NCI-H2196 (cell line): ENCODE results near the gene ADAM11.

ENCODE experiments used
- DNase-seq: peaks from one replicate; lab custom pipeline; 2025; ENCODE audit not compliant: unreplicated experiment; lab: John Stamatoyannopoulos, UW

The ADAM11 gene

DNA sequence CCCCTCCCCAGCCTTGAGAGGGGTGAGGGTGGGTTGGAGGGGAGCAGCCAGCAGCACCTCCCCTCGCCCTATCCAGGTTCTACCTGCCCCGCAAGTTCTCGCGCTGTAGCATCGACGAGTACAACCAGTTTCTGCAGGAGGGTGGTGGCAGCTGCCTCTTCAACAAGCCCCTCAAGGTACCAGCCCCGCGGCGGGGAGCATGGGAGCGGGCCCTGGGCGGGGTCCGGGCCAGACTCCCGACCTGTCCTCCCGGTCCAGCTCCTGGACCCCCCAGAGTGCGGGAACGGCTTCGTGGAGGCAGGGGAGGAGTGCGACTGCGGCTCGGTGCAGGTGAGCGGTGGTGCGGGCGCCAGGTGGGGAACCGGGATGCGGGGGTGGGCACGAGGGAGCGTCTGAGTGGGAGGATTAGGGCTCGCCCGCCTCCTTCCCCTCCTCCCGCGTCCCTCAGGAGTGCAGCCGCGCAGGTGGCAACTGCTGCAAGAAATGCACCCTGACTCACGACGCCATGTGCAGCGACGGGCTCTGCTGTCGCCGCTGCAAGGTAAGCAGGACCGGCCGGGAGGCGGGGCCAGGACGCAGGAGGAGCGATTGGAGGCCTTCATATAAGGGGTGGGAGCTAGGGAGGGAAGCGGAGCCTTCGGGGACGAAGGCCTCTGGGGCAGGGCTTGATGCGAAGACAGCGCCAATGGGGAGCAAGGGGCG lies 16.5 kb downstream of the ADAM11 start:
- peak; percentile 98 for DNase-seq

DNA sequence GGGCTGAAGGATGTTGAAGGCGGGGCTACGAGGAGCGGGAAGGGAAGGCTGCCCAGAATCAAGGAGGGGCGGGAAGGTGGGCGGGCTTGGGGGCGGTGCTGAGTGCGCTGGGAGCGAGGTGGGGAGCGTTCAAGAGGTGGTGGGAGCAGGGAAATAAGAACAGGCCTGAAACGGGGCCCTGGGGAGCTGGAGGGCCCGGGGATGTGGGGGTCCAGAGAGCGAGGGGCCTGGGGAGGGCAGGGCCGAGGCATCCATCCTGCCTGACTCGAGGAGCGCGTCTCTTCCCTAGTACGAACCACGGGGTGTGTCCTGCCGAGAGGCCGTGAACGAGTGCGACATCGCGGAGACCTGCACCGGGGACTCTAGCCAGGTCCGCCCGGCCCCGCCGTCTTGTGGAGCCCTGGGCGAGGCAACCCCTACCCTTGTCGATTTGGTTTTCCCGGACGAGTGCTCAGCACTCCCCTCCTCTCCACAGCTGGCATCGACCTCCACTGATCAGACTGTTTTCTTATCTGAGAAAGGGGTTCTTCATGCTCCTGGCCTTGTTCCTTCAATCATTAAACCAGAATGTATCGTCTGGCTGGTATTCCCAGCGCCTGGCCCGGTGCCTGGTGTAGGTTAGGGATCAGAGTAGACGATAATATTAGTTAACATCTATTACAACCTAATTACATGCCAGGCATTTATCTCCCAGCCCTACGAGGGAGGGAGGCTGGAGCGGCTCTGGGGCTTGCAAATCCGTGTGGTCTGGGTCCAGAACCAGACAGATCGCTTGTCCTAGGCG lies 17.2 kb downstream of the ADAM11 start:
- DNase-seq = peak; percentile 79

DNA sequence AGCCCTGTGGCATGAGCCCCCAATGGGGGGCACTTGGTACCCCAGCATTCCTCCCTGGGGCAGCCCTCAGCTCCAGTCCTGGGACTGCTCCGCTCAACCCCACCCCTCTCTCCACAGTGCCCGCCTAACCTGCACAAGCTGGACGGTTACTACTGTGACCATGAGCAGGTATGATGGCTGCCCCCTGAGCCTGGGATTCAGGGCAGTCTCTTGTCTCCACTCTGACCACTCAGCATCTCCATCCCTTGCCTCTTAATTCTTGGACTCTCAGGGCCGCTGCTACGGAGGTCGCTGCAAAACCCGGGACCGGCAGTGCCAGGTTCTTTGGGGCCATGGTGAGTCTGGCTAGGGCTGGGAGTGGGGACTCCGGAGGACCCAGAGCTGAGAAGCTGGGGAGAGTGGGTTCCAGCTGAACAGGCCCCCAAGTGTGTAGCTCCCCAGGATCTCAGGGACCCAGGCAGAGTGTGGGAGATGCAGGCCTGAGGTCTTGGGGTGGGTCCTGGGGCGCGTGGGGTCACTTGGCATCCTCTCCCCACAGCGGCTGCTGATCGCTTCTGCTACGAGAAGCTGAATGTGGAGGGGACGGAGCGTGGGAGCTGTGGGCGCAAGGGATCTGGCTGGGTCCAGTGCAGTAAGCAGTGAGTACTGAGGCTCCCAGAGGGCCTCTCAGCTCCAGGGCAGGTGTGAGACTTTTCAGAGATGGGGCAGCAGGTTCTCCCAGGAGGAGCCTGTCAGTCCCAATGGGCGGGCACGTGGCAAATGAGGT lies 18.0 kb downstream of the ADAM11 start:
- DNase-seq = no peak

DNA sequence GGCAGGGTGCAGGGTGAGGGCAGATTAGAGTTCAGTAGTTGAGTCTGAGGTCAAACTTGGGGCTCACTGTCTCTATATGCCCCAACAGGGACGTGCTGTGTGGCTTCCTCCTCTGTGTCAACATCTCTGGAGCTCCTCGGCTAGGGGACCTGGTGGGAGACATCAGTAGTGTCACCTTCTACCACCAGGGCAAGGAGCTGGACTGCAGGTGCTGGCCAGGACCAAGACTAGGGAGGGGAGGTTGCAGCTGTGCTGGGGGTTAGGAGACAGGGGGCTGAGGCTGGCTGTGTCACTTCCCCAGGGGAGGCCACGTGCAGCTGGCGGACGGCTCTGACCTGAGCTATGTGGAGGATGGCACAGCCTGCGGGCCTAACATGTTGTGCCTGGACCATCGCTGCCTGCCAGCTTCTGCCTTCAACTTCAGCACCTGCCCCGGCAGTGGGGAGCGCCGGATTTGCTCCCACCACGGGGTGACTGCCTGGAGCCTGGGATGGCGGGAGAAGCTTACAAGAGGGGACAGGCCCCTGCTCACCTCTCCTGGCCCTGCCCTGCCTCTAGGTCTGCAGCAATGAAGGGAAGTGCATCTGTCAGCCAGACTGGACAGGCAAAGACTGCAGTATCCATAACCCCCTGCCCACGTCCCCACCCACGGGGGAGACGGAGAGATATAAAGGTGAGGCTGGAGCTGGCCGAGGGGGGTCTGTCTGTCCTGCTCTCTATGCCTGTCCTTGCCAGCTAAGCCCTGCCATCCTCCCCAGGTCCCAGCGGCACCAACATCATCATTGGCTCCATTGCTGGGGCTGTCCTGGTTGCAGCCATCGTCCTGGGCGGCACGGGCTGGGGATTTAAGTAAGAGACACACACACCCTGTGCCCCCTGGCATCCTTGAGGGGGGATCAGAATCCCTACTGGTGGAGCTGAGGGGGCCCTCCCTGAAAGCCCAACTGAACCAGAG lies 18.9 kb downstream of the ADAM11 start:
- DNase-seq = no peak

DNA sequence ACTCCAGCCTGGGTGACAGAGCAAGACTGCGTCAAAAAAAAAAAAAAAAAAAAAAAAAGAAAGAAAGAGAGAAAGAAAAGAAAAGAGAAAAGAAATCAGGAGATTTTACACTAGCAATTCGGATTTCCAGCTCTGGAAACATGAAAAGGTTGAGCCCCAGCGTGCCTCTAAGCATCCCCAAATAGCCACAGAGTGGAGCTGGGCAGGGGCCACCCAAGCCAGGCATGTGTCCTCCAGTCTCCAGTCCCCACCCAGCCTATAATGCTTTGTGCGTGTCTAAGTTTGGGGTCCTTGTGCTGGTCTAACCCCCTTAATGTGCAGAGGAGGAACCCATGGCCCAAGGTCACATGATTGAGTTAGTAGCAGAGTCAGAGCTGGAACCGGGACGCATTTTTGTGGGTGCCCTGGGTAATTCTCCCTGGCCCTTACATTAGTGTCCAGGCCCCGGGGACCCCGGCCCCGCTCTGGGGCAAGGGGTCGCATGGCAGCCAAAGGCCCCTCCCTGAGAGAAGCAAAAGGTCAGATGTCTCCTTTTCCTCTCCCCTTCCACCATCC lies 19.9 kb downstream of the ADAM11 start:
- no peak for DNase-seq

DNA sequence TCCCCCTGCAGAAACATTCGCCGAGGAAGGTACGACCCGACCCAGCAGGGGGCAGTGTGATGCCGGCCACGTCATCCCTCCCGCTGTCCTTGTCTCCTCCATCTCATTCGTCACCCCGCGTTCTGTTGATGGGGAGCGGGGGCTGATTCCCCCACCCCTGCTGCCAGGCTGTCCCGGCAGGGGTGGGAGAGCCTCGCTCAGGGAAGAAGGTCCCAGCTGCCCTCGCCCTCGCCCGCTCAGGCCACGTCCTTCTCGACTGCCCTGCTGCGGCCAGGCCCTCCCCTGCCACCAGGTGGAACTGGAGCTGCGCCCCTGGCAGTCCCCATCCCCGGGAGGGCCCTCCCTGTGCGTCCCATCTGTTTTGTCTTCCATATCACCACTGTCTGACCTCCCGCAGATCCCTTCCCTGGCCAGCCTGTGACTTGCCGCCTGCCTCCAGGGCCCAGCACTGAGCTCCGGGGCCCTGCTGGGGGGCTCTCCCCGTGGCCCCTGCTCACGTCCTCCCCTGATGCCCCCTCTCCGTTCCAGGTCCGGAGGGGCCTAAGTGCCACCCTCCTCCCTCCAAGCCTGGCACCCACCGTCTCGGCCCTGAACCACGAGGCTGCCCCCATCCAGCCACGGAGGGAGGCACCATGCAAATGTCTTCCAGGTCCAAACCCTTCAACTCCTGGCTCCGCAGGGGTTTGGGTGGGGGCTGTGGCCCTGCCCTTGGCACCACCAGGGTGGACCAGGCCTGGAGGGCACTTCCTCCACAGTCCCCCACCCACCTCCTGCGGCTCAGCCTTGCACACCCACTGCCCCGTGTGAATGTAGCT lies 20.6 kb downstream of the ADAM11 start:
- peak; percentile 84 for DNase-seq

DNA sequence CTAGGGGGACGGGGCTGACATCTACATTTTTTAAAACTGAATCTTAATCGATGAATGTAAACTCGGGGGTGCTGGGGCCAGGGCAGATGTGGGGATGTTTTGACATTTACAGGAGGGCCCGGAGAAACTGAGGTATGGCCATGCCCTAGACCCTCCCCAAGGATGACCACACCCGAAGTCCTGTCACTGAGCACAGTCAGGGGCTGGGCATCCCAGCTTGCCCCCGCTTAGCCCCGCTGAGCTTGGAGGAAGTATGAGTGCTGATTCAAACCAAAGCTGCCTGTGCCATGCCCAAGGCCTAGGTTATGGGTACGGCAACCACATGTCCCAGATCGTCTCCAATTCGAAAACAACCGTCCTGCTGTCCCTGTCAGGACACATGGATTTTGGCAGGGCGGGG lies 21.4 kb downstream of the ADAM11 start:
- DNase-seq = no peak

DNA sequence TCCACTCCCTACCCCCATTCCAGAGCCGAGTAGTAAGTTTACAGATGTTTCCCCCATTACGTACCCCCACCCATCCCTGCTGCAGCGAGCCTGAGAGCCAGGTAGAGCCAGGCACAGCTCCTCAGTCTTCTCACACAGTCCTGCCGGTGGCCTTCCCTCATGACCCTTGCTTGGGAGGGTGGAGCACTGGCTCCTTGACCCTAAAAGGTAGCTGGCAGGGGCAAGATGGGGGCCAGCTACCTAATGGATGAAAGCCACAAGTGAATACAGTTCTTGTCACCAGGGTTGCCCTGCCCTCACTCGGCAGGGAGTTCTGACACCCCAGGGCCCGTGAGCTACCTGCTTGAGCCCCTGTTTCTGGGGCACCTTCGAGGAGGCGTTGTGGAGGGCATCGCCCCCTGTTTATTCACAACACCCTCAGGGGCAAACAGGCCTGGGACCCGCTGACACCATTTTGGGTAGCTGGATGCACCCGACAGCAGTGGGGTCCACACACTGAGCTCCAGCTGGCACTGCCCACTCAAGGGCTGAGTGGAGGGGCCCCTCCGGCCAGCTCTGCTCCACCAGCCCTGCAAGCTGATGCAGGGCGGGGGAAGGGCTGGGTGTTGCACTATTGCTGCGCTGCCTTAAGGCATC lies 22.2 kb downstream of the ADAM11 start:
- no peak for DNase-seq

DNA sequence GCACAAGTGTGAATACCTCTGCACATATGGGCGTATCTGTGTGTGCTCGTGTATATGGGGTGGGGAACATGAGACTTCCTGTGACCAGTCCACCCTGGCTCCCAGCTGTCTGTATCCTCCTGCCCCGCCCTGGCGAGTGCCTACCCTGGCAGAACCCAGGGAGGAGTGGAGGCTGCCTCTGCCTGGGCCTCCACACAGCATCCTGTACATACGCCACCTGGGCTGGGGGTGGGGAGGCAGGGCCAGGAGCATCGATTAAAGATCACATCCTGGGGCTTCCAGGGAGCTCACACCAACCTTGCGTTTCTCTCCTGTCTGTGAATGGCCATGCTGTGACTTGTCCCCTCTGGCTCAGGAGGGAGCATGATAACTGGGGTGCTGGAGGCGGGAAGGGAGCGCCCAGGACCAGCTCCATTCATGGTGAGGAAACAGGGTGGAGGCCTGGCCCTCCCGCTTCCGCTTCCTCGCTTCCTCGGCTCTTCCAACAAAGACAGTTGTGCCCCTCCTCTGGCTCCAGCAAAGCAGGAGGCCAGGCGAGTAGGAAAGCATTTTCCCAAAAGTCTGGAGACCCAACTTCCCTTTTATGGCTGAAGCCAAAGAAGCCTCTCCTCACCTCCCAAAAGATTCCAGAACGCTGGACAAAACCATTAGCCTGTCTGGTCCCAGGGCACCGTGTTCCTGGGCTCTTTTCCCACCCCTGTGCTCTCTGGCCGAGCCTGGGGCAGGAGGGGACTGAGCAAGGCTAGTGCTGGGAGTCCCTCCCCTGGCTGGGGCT lies 22.9 kb downstream of the ADAM11 start:
- DNase-seq = no peak

DNA sequence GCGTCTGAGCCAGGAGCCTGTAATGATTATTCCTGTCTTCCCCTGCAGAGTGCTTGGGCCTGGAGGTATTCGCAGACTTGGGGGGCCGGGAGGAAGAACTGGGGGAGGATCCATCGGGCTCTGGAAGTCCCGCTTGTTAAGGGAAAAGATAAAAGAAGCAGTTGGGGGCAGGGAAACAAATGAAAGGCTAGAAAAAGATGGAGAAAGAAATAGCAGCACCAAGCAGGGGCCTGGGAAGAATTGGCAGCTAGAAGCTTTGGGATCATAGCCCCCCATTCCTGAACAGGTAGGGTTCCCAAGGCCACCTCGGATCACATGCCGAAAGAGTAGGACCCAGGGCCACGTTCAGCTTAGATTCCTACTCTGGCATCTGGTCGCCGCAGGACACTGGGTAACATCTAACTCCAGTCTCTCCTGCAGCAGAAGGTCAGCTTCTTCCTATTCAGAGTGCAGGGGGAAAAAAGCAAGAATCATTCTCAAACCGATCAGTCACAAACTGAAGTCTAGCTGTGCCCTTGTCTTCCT lies 23.6 kb downstream of the ADAM11 start:
- no peak for DNase-seq

DNA sequence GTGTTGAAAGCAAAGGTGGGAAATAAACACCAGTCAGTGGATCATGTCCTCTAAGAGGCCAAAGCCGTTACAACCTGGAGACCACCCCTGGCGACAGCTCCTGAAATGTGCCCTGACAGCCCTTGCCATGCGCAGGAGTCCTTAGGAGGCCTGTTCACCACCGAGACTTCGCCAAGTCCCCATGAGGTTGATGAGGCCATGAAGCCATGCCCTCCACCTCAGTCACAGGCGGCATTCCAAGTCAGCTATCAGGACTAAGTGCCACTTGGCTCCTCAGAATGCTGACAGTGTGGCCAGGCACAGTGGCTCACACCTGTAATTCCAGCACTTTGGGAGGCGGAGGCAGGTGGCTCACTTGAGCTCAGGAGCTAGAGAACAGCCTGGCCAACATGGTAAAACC lies 27.1 kb downstream of the ADAM11 start:
- no peak for DNase-seq

DNA sequence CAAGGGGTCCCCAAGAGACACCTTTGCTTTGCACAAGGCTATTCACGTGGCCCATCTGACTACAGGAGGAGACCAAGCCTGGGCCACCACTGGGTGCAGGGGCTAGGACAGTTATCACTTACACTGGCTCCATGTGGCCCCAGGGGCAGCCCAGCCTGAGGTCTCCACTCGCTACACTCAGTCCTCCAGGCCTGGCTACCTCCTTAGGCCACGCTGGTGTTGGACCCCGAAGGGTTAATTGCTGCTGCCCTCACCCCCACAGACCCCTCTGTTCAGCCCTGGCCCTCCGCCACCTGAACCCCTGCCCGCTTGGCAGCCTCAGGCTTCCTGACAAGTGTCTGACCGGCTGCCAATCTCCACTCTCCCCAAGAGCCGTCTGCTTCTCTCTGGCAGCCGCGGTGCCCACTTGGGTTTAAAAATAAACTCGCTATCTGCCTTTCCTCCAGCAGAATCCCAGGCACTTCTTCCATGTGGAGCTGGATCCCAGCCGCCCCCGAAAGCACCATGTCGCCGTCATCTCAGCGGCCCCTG lies 27.8 kb downstream of the ADAM11 start:
- no peak for DNase-seq

DNA sequence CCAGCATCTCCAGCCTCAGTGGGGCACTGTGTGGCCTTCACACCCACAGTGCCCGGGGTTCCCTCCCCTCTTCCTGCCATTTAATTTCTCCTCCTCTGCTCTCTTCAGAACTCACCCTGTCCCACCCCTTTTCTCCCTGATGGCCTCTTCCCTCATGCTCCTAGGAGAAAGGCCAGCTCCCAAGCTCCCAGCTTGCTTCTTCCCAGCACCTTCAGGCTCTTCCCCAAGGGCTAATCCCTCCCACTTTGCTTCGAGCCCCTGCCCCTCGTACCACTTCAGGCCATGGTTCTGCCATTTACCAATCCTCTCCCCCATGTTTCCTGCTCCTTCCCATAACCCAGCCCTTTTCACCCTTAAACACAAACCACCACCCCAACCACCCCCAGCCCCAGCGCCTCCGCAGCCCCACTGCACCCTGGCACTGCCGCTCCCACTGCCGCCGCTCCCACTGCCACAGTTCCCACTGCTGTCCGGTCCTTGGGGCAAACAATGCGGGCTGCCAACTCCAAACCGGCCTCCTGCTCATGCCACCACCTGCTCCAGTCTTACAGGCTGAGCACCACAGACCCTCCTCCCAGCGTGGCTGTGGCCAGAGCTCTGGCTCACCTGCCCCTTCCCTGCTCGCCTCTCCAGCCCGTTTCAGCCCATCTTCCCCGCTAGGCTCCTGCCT lies 28.6 kb downstream of the ADAM11 start:
- DNase-seq = no peak

DNA sequence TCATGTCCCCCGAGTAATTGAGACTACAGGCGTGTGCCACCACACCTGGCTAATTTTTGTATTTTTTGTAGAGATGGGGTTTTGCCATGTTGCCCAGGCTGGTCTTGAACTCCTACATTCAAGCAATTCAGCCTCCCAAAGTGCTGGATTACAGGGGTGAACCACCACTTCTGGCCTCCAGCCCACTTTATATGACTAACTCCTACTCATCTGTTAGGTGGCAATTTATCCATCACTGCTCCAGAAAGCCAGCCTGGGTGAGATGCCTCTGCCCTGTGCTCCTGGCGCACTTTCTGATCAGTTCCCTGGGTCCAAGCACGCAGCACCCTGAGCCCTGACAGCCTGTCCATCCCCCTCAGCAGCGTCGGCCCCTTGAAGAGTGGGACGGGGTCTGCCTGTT lies 29.4 kb downstream of the ADAM11 start:
- no peak for DNase-seq

DNA sequence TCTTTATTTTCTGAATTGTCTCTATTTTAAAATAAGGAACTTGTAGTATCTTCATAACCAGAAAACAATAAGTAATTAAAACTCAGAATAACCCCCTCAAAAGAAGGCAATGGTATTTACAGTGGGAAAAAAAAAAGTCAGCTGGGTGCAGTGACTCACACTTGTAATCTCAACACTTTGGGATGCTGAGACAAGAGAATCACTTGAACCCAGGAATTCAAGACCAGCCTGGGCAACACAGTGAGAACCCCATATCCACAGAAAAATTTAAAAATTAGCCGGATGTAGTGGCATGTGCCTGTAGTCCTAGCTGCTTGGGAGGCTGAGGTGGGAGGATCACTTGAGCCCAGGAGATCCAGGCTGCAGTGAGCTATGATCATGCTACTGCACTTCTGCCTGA lies 33.5 kb downstream of the ADAM11 start:
- no peak for DNase-seq

DNA sequence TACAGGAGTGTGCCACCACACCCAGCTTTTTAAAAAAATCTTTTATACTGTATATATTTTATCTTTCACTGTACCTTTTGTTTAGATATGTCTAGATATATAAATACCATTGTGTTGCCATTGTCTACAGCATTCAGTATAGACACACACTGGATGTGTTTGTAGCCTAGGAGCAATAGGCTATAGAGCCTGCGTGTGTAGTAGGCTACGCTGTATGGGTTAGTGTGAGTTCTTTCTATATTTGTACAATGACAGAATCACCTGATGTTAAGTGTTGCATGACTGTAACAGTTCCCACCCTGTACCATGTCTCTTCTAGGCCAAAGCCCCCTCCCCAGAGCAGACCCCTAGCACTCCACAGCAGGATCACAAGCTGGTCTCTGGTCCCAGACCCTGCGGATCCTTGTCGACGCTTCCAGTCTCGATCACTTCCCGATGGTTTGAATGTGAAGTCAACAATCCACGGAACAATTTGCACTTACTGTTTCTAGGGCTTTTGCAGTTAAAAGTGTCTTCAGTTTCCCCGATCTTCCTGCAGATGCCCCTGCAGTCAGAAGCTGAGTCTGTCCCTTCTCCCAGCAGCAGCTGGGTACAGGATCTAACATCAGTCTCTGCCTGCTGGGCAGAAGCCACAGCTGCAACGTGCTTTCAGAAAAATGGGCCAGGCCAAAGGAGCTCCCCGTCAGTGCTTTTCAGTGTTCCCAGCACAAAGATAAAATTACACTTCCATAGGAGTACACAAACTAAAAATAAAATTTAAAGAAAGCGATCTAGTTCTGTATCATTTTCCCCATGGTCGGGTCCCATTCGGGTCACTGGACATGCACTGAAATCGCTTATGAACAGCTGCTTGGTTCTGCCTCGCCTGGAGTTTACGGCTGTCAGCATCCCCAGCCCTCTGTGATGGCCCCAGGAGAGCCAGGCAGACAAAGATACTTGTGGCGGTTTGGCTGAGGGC lies 35.4 kb downstream of the ADAM11 start:
- no peak for DNase-seq
